CD4-positive, alpha-beta T cell treated with Interleukin-6 for 4 hours (primary cell): ENCODE measurements around the gene LLCFC1.
"Not testable (repeated sequence)": the region's sequence is repeated elsewhere in the genome, so short reads cannot be mapped to it uniquely, and the experiment has no call there.

Experiments used
- DNase-seq: peaks from one replicate; pipeline ENCODE4 v3.0.0-alpha.2; 2020; ENCODE audit warnings: mixed read lengths

LLCFC1 gene

GRCh38 chr7:142943706-142944268 lies 4.5 kb downstream of the LLCFC1 start:
- no peak for DNase-seq

- DNase-seq, result no peak
Observed at GRCh38 chr7:142945001-142945400, 5.7 kb downstream of the LLCFC1 start.

- no peak for DNase-seq
Observed at GRCh38 chr7:142948603-142949002, 9.3 kb downstream of the LLCFC1 start.

GRCh38 chr7:142950235-142950634 lies 11.0 kb downstream of the LLCFC1 start:
- no peak for DNase-seq

GRCh38 chr7:142954680-142955268 lies 15.5 kb downstream of the LLCFC1 start:
- DNase-seq, result no peak

GRCh38 chr7:142956951-142957623 lies 17.8 kb downstream of the LLCFC1 start:
- DNase-seq, result no peak

GRCh38 chr7:142957723-142958122 lies 18.4 kb downstream of the LLCFC1 start:
- DNase-seq, result no peak

- DNase-seq, result no peak
Observed at GRCh38 chr7:142959202-142959601, 19.9 kb downstream of the LLCFC1 start.

- no peak for DNase-seq
Observed at GRCh38 chr7:142960955-142961512, 21.8 kb downstream of the LLCFC1 start.

GRCh38 chr7:142961595-142961972 lies 22.3 kb downstream of the LLCFC1 start:
- no peak for DNase-seq

- no peak for DNase-seq
Observed at GRCh38 chr7:142961973-142962926, 23.0 kb downstream of the LLCFC1 start, which contains the start of gene KEL. TSS of gene KEL (minus strand) at chr7:142962363. CDS start at chr7:142962206, 157 bp downstream.

- no peak for DNase-seq
Observed at GRCh38 chr7:142962991-142963390, 23.7 kb downstream of the LLCFC1 start.

- DNase-seq, result no peak
Observed at GRCh38 chr7:142963993-142964392, 24.7 kb downstream of the LLCFC1 start.

- DNase-seq, result no peak
Observed at GRCh38 chr7:142964502-142965246, 25.4 kb downstream of the LLCFC1 start.

GRCh38 chr7:142968229-142968628 lies 28.9 kb downstream of the LLCFC1 start:
- DNase-seq, result no peak

GRCh38 chr7:142969183-142969582 lies 29.9 kb downstream of the LLCFC1 start:
- DNase-seq, result no peak

GRCh38 chr7:142974626-142975025 lies 35.3 kb downstream of the LLCFC1 start:
- no peak for DNase-seq

- DNase-seq, result not testable (repeated sequence)
Observed at GRCh38 chr7:142978402-142978801, 39.1 kb downstream of the LLCFC1 start.

GRCh38 chr7:142983825-142984224 lies 44.5 kb downstream of the LLCFC1 start:
- no peak for DNase-seq

- no peak for DNase-seq
Observed at GRCh38 chr7:142984297-142984696, 45.0 kb downstream of the LLCFC1 start.
